GM20431 (cell line): ENCODE data around the gene ADCYAP1.

Experiments used
- in situ Hi-C: fragments of 300-500 bp; cut with MseI, MboI; formaldehyde crosslinking; loops from one replicate; pipeline ENCODE4 v1.15.0; 2020; ENCODE audit warnings: low sequenced_read_pairs; ENCODE audit not compliant: unreplicated experiment

ADCYAP1 gene

GRCh38 chr18:908758-909724 is 4.4 kb downstream of the ADCYAP1 start:
- in situ Hi-C loops: no loop called here

GRCh38 chr18:910247-910646 is 5.6 kb downstream of the ADCYAP1 start:
- in situ Hi-C loops: no loop called here

- in situ Hi-C loops: no loop called here
Observed at GRCh38 chr18:911025-911424, 6.4 kb downstream of the ADCYAP1 start.

GRCh38 chr18:911486-911885 is 6.8 kb downstream of the ADCYAP1 start:
- in situ Hi-C loops: no loop called here

GRCh38 chr18:916562-916961 is 11.9 kb downstream of the ADCYAP1 start:
- in situ Hi-C loops: no loop called here

- in situ Hi-C loops: no loop called here
Observed at GRCh38 chr18:919078-919477, 14.4 kb downstream of the ADCYAP1 start.

GRCh38 chr18:923144-923866 is 18.6 kb downstream of the ADCYAP1 start:
- in situ Hi-C loops: no loop called here

- in situ Hi-C loops: no loop called here
Observed at GRCh38 chr18:924987-925386, 20.3 kb downstream of the ADCYAP1 start.

GRCh38 chr18:926946-927345 is 22.3 kb downstream of the ADCYAP1 start:
- in situ Hi-C loops: no loop called here

GRCh38 chr18:933082-933481 is 28.4 kb downstream of the ADCYAP1 start:
- in situ Hi-C loops: no loop called here

- in situ Hi-C loops: no loop called here
Observed at GRCh38 chr18:934518-935133, 30.0 kb downstream of the ADCYAP1 start.

GRCh38 chr18:936941-937340 is 32.3 kb downstream of the ADCYAP1 start:
- in situ Hi-C loops: no loop called here

GRCh38 chr18:939166-939565 is 34.5 kb downstream of the ADCYAP1 start:
- in situ Hi-C loops: no loop called here

- in situ Hi-C loops: no loop called here
Observed at GRCh38 chr18:939958-940357, 35.3 kb downstream of the ADCYAP1 start.

GRCh38 chr18:941331-941730 is 36.7 kb downstream of the ADCYAP1 start:
- in situ Hi-C loops: no loop called here

GRCh38 chr18:944440-944839 is 39.8 kb downstream of the ADCYAP1 start:
- in situ Hi-C loops: no loop called here

GRCh38 chr18:949724-950631 is 45.3 kb downstream of the ADCYAP1 start:
- in situ Hi-C loops: no loop called here

GRCh38 chr18:950882-951495 is 46.3 kb downstream of the ADCYAP1 start:
- in situ Hi-C loops: no loop called here

- in situ Hi-C loops: no loop called here
Observed at GRCh38 chr18:955384-956066, 50.9 kb downstream of the ADCYAP1 start.
